ENCODE data around the gene DHRSX.
"Not testable (repeated sequence)": the region's sequence is repeated elsewhere in the genome, so short reads cannot be mapped to it uniquely, and the experiment has no call there.

The DHRSX gene

DNA sequence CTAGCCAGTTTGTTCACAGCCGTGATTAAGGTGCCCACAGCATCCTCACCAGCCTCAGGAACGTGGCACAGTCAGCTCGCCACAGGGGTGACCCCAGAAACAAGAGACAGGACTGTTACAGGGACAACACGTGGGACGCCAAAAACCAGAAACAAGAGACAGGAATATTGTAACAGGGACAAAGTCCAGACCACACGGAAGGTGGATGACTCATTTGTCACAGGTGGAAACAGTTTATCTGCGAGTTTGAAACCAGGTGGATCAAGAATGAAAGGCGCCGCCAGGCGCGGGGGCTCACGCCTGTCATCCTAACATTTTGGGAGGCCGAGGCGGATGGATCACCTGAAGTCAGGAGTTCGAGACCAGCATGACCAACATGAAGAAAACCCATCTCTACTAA, 27.7 kb downstream of the DHRSX start:
- DNase-seq: not testable (repeated sequence)

DNA sequence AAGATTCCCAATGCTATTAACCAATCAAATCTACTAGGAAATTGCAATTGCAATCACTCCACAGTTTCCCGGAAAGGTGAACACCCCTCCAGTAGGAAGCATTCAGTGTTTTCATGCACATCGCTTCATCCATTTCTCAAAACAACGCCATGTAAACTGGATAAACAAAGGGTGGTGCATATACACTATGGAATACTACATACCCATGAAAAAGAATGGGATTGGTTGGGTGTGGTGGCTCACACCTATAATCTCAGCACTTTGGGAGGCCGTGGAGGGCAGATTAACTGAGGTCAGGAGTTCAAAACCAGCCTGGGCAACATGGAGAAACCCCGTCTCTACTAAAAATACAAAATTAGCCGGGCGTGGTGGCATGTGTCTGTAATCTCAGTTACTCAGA, 29.1 kb downstream of the DHRSX start:
- no peak for DNase-seq

DNA sequence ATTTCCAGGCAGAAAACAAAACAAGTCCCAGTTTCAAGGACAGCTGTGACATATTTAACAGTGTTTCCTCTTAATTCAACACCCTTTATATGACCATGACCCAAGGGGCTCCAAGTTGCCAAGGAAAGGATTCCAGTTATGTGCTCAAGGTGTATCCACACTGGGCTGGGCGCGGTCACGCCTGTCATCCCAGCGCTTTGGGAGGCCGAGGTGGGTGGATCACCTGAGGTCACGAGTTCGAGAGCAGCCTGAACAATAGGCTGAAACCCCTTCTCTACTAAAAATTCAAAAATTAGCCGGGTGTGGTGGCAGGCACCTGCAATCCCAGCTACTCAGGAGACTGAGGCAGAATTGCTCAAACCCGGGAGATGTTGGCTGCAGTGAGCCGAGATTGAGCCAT, 29.6 kb downstream of the DHRSX start:
- not testable (repeated sequence) for DNase-seq

DNA sequence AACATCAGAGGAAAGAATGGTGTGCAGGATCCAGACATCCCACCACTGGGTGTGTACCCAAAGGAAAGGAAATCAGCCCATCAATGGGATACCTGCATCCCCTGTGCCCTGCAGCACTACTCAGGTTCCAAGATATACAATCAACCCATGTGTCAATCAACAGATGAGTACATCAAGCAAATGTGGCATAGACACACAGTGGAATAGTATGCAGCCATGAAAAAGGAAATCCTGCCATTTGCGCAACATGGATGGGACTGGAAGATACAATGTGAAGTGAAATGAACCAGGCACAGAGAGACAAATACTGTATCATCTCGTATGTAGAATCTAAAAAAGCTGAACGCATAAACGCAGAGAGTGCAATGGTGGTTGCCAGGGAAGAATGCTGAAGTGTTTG, 30.9 kb downstream of the DHRSX start:
- DNase-seq: not testable (repeated sequence)

DNA sequence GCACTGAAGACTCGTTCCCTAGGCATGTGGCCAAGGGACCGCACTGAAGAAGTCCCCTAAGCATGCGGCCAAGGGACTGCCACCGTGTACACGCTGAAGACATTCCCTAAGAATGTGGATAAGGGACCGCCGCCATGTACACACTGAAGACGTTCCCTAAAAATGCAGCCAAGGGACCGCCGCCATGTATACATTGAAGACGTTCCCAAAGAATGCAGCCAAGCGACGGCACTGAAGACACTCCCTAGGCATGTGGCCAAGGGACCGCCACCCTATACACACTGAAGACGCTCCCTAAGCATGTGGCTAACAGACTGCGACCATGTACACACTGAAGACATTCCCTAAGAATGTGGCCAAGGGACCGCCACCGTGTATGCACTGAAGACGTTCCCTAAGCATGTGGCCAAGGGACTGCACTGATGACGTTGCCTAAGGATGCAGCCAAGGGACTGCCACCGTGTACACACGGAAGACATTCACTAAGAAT, 31.5 kb downstream of the DHRSX start:
- no peak for DNase-seq

DNA sequence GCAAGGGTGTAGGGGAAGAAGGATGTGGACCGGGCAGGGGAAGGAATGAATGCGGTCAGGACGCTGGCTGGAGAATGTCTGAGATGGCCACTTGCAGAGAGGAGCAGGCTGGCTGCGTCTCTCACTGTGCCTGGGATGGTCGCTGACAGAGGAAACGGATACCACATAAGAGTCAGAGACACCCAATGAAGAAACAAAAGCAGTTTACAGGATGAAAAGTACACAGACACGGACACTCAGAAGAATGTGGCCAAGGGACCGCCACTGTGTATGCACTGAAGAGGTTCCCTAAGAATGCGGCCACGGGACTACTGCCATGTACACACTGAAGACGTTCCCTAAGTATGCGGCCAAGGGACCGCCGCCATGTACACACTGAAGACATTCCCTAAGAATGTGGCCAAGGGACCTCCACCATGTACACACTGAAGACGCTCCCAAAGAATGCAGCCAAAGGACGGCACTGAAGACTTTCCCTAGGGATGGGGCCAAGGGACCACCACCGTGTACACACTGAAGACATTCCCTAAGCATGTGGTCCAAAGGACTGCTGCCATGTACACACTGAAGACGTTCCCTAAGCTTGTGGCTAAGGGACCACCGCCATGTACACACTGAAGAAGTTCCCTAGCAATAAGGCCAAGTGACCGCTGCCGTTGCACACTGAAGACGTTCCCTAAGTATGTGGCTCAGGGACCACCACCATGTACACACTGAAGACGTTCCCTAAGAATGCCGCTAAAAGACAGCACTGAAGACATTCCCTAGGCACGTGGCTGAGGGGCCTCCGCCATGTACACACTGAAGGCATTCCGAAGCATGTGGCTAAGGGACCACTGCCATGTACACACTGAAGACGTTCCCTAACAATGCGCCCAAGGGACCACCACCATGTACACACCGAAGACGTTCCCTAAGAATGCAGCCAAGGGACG, 32.2 kb downstream of the DHRSX start:
- DNase-seq: no peak

DNA sequence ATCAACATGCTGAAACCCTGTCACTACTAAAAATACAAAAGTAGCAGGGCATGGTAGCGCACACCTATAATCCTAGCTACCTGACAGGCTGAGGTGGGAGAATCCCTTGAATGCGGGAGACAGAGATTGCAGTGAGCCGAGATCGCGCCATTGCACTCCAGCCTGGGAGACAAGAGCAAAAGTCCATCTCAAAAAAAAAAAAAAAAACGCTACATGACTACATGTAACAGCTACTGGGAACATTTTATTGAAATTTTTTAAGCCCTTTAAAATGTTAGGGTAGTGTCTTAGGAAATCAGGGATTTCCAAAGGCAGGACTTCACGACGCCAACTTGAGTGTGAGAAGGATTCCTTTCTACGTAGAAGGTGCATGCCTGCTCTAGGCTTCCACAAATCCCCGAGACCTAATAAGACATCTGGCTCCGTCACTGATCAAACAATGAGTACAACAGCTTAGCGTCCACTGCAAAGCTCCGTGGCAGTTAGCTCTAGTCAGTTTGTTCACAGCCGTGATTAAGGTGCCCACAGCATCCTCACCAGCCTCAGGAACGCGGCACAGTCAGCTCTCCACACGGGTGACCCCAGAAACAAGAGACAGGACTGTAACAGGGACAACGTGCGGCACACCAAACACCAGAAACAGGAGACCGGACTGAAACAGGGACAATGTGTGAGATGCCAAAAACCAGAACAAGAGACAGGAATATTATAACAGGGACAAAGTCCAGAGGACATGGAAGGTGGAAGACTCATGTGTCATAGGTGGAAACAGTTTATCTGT, 33.7 kb downstream of the DHRSX start:
- no peak for DNase-seq

DNA sequence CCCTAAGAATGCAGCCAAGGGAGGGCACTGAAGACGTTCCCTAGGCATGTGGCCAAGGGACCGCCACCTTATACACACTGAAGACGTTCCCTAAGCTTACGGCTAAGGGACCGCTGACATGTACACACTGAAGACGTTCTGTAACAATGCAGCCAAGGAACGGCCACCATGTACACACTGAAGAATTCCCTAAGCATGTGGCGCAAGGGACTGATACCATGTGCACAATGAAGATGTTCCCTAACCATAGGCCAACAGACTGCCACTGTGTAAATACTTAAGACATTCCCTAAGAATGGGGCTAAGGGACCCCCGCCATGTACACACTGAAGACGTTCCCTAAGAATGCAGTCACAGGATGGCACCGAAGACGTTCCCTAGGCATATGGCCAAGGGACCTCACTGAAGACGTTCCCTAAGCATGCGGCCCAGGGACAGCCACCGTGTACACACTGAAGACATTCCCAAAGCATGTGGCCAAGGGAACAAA, 36.1 kb downstream of the DHRSX start:
- no peak for DNase-seq

DNA sequence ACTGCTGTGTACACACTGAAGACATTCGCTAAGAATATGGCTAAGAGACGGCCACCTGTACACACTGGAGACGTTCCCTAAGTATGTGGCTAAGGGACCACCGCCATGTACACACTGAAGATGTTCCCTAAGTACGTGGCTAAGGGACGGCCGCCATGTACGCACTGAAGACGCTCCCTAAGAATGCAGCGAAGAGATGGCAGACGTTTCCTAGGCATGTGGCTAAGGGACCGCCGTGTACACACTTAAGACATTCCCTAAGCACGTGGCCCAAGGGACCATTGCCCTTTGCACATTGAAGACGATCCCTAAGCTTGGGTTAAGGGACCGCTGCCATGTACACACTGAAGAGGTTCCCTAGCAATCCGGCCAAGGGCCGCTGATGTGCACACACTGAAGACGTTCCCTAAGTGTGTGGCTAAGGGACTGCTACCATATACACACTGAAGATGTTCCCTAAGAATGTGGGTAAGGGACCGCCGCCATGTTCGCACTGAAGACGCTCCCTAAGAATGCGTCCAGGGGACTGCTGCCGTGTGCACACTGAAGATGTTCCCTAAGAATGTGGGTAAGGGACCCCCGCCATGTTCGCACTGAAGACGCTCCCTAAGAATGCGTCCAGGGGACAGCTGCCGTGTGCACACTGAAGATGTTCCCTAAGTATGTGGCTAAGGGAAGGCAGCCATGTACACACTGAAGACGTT, 36.7 kb downstream of the DHRSX start:
- DNase-seq: no peak

DNA sequence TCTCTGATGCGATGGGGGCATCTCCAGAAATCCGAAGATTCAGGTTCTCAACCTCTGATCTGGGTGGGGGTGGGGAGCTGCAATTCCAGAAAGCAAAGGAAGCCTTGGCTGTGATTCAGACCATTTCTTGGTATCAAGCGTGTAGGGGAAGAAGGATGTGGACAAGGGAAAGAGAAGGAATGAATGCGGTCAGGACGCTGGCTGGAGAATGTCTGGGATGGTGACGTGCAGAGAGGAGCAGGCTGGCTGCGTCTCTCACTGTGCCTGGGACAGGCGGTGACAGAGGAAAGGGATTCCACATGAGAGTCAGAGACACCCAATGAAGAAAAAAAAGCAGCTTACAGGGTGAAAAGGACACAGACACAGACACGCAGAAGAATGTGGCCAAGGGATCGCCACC, 37.3 kb downstream of the DHRSX start:
- not testable (repeated sequence) for DNase-seq

DNA sequence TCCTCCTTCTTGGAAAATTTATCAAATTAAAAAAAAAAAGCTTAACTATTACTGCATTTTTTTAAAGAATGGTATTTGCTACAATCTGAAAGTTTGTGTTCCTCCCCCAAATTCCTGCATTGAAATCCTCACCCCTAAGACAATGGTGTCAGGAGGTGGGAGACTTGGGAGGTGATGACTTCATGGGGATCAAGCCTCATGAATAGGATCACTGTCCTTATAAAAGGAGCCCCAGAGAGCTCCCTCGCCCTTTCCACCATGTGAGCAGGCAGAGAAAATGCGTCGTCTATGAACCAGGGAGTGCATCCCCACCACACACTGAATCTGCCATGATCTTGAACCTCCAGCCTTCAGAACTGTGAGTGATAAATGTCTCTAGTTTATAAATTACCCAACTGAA, 38.0 kb downstream of the DHRSX start:
- no peak for DNase-seq

DNA sequence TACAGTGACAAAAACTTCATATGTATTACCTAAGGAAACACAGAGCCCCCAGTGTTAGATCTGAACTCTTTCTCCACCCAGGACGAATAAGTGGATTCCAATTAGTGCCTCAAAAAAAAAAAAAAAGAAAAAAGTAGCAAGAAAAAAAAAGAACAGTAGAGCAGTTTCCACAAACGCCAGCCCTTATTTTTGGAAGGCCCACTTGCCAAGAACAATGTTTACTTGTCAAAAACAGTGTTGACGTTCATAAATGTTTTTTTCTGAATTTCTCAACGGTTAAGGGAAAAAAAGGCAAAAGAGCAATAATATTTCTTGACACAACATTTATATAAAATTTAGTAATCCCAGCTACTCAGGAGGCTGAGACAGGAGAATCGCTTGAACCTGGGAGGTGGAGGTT, 38.7 kb downstream of the DHRSX start:
- DNase-seq: no peak

DNA sequence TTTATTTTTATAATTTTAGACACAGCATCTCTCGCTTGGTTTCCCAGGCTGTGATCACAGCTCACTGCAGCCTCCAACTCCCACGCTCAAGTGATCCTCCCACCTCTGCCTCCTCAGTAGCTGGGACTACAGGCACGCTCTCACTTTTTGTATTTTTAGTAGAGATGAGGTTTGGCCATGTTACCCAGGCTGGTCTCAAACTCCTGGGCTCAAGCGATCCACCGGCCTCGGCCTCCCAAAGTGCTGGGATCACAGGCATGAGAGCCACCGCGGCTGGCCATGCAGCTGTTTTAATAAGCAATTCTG, 39.1 kb downstream of the DHRSX start:
- DNase-seq: no peak

DNA sequence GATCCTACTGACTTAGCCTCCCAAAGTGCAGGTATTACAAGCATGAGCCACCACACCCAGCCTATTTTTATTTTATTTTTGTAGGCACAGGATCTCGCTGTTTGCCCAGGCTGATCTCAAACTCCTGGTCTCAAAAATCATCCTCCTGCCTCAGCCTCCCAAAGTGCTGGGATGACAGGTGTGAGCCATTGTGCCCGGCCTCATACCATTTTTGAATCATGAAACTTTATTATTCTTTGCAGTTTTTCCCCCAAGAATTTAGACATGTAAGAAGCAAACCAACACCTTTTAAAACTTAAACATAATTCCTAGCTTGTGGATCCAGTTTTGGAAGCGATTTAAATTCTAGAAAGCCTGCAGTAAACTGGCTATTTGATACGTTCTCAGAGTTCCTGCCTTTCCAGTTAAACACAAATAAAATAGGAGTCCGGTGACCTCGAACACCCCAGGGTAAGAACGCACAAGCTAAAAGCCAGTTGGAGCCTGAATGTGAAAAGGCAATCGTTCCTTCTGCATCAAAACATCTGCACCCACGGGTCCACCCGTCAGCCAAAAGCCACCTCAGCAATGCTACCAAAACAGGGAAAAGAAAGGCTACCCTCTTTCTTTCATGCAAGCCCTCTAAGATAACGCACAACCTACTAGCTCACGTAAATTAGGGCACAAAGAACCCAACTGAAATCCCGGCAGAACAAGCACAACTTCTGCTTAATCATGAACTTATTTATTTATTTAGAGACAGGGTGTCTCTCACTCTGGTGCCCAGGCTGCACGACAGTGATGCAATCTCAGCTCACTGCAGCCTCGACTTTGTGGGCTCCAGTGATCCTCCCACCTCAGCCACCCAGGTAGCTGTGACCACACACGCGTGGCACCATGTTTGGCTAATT, 39.7 kb downstream of the DHRSX start:
- DNase-seq: not testable (repeated sequence)

DNA sequence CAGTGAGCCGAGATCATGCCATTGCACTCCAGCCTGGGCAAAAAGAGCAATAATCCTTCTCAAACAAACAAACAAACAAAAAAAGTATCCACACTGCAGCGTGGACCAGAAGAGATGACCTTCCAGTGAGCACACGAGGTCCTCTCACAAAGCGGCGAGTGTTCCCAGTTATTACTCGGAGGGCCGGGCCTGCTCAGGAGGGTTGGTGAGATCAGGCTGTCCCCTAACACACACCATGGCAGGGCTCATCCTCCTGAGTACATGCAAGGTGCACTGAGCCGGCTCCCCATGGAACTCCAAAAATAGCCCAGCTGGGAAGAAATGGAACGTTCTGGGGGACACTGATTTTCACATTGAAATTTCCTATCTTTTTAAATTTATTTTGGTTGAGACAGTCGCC, 40.7 kb downstream of the DHRSX start:
- DNase-seq: not testable (repeated sequence)

DNA sequence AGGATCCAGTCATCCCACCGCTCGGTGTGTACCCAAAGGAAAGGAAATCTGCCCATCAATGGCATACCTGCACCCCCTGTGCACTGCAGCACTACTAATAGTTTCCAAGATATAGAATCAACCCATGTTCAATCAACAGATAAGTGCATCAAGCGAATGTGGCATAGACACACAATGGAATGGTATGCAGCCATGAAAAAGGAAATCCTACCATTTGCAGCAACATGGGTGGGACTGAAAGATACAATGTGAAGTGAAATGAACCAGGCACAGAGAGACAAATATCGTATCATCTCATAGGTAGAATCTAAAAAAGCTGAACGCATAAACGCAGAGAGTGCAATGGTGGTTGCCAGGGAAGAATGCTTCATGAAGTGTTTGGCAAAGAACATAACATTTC, 42.5 kb downstream of the DHRSX start:
- no peak for DNase-seq

DNA sequence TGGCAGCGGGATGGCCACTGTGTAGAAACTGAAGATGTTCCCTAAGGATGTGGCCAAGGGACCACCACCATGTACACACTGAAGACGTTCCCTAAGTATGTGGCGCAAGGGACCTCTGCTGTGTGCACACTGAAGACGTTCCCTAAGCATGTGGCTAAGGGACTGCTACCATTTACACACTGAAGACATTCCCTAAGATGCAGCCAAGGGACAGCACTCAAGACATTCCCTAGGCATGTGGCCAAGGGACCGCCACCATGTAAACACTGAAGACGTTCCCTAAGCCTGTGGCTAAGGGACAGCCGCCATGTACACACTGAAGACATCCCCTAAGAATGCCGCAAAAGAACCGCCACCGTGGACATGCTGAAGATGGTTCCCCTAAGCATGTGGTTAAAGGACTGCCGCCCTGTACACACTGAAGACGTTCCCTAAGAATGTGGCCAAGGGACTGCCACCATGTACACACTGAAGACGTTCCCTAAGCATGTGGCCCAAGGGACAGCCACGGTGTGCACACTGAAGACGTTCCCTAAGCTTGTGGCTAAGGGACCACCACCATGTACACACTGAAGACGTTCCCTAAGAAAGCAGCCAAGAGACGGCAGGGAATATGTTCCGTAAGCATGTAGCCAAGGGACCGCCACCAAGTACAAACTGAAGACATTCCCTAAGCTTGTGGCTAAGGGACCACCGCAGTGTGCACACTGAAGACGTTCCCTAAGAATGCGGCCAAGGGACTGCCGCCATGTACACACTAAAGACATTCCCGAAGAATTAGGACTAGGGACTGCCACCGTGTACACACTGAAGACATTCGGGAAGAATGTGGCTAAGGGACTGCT, 43.3 kb downstream of the DHRSX start:
- DNase-seq: no peak

DNA sequence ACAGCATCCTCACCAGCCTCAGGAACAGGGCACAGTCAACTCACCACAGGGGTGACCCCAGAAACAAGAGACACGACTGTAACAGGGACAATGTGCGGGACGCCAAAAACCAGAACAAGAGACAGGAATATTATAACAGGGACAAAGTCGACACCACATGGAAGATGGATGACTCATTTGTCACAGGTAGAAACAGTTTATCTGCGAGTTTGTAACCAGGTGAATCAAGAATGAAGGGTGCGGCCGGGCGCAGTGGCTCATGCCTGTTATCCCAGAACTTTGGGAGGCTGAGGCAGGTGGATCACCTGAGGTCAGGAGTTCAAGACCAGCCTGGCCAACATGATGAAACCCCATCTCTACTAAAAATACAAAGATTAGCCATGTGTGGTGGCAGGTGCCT, 44.7 kb downstream of the DHRSX start:
- not testable (repeated sequence) for DNase-seq

DNA sequence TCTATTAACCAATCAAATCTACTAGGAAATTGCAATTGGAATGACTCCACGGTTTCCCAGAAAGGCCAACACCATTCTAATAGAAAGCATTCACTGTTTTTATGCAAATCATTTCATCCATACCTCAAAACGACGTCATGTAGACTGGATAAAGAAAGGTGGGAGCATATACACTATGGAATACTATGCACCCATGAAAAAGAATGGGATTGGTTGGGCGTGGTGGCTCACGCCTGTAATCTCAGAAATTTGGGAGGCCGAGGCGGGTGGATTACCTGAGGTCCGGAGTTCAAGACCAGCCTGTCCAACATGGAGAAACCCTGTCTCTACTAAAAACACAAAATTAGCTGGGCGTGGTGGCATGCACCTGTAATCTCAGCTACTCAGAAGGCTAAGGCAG, 46.2 kb downstream of the DHRSX start:
- not testable (repeated sequence) for DNase-seq

DNA sequence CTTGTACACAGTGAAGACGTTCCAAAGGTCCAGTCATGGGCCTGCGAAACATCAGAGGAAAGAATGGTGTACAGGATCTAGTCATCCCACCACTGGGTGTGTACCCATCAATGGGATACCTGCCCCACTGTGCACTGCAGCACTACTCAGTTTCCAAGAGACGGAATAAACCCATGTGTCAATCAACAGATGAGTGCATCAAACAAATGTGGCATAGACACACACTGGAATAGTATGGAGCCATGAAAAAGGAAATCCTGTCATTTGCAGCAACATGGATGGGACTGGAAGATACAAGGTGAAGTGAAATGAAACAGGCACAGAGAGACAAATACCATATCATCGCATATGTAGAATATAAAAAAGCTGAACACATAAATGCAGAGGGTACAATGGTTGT, 48.0 kb downstream of the DHRSX start:
- DNase-seq: no peak

DNA sequence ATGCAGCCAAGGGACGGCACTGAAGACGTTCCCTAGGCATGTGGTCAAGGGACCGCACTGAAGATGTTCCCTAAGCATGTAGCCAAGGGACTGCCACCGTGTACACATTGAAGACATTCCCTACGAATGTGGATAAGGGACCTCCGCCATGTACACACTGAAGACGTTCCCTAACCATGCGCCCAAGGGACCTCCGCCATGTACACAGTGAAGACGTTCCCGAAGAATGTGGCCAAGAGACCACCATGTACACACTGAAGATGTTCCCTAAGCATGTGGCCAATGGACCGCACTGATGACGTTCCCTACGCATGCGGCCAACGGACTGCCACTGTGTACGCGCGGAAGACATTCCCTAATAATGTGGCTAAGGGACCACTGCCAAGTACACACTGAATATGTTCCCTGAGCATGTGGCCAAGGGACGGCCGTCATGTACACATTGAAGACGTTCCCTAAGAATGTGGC, 48.4 kb downstream of the DHRSX start:
- DNase-seq: no peak
